GM21367 (cell line): ENCODE measurements around the gene ENDOU.

Experiments used
- ATAC-seq: cut with Tn5 transposase; IDR thresholded peaks from one replicate; pipeline ENCODE4 v1.9.1; 2021; ENCODE audit not compliant: unreplicated experiment

ENDOU gene

GRCh38 chr12:47744778-47745436 is 19.6 kb upstream of the ENDOU start:
- no peak for ATAC-seq

DNA sequence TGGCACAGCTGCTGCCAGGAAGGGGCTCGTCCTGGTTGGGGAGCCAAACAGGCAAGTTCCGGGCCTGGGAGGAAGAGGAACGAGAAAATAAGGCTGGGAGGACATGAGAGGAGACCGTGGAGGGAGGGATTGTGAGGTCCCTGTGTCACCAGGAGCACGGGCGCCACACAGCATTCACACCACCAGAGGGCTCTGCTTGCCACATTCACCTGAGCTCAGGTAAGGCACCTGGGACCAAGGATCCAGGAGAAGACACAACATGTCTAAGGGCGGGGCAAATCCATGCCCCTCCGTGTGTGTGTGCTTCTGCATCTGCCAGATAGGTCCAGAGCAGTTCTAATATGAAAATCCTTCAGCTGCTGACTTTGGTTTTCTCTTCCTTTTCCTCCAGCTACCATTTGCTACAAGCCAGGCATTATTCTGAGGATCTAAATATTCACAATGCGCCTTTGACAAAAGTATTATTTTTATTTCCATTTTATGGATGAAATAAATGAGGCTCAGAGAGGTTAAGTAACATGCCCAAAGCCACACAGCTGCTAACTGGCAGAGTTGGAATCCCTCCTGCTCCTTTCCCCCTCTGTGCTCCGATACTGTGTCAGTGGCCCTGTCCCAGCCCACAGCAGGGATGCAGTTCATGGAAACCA is 18.8 kb upstream of the ENDOU start:
- ATAC-seq: no peak

DNA sequence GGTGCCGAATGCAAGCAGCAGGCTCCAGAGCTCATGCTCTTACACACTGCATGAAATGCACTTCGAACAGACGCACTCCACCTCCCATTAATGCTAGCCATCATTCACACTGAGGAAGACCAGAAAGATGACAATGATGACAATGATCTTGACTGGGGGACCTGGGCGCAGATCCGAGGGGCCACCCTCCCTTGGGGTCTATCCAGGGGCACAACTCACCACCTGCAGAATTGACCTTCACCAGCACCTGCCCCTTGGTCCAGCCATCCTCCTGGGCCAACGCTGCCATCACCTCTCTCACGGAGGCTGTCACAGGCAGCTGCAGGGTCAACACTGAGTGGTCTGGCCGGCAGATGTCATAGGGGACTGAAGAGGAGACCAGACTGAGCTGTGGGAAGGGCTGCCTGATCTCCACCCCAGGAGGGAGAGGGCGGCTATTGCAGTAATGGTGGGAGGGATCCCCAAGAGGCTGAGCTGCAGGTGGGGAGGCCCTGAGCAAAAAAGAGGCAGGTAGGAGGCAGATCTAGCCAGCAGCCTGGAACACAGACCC is 18.1 kb upstream of the ENDOU start:
- ATAC-seq: no peak

GRCh38 chr12:47742253-47742825 is 17.0 kb upstream of the ENDOU start:
- no peak for ATAC-seq

DNA sequence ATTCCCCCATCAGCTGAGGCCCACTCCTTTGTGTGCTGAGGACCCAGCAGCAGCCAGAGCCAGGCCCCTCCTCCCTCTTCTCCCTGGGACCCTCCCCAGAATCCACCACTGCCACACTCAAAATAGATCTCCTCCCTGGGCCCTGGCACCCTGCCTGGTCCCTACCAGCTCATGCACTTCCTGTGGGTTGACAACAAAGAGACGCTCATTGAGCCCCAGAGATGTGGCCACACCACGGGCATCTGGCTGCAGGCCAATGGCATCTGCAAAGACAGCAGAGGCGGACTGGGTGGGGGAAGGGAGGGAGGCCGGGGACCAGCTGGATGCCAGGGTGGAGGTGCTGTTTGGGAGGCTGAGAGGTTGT is 16.0 kb upstream of the ENDOU start:
- ATAC-seq: no peak

- peak; percentile 33 for ATAC-seq
These were observed 15.5 kb upstream of the ENDOU start for GRCh38 chr12:47740606-47741339.

DNA sequence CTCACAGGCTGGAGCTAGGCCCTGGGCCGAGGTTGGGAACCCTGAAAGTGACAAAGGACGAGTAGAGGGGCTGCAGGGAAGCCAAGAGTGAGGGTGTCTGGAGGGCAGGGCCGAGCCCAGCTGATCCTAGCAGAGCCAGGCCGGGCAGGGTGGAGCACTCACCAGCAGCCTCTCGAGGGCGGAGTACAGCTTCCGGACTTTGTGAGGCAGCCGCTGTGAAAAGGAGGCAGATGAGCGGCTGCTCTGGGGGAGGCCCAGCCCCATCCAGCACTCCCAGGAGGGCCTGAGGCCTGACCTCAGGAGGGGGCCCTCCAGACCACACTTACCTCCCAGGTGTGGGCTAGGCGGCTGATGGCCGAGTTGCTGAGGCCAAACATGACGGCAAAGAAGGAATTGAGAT is 14.7 kb upstream of the ENDOU start:
- ATAC-seq: peak; percentile 56

DNA sequence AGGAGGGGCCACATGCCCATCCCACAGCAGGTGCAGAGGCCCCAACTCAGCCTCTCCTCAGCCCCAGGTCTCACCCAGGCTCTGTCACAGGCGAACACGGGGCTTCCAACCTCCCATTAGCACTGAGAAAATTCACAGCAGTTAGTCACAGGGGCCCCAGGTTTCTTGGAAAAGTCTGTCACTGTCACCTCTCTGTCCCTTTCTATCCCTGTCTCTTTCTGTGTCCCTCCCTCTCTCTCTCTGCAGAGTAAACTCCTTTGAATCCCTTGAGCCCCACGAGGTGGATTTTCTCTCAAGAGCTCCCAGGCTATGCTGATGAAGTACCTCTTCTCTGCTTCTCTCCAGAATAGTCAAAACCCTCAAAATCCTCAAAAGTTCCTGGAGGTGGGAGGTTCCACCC is 14.0 kb upstream of the ENDOU start:
- ATAC-seq: no peak

DNA sequence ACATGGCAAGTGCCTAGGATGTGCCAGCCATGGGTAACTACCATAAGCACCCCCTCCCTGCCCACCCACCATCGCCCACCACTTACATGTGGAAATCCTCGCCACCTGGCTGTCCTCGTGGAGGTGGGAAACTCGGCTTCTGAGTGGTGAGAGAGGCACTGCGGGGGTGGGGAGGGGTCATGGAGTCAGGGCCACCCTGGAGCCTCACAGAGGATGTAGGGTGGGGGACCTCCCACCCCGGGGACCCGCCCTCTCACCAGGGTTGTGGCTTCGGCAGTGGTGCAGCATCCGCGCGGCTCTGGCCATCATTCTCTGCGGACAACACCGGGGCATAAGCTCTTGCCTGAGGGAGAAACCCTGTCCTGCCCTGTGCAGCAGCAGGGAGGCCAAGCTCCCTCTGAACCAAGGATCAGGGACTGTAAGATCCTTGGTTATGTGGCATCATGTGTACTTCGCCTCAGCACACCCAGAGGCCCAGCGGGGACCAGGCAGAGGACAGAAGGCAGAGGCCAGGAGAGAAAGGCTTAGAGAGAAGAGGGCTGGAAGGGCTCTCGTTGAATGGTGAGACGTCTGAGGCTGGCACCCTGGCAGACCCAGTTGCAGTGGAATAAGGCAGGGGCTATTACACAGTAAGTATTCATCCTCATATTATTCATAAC is 12.8 kb upstream of the ENDOU start:
- ATAC-seq: no peak

DNA sequence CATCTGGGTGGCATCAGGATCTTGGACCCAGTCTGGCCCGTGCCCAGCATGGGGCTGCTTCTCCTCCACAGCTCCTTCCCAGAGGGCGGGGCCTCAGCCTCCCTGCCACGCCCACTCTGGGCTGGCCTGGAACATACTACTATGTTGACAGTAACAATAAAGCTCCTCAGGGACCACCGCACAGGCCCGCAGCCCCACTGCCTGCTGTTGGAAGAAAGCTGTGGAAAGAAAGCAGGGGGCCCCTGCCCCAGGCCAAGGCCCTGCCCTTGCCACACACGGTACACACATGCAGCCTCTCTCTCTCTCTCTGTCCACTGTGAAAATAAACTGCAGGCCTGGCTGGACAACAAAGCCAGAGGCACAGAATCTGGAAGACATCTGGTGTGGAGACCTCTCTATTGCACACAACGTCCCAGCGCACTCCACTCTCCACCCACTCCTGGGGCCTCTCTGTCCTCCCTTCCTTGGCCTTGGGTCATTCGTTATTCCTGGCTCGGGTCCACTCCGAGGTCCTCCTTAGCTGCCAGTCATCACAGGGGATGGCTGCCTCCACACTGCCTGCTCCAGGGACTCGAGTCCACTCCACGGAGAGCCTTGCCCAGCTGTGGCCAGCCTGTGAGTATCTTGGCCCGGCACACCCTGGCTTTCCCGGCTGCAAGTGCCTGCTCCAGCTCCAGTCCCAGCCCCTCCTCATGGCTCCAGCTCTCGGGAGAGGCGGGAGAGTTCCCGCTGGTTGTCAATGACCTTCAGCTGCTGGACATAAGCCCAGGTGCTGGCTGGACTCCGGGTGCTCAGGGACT is 11.8 kb upstream of the ENDOU start:
- ATAC-seq: no peak

- no peak for ATAC-seq
These were observed 10.9 kb upstream of the ENDOU start for GRCh38 chr12:47736216-47736615.

DNA sequence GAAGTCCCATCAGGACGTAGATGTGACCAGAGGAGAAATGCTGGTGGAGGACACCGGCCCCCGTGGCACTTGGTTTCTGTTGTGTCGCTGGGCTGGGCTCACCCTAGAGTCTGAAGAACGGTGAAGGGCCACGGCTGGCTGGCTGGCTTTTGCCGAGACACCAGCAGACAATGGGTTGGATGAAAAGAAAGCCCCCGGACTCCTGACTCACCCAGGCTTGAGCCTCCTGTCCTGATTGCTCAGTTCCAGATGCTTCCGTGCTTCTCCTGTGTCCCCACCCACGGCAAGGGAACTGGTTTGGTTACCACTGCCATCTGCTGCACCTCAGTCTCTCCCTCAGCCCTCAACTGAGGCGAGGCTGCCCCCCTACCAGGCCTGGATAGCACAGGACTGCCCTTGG is 10.4 kb upstream of the ENDOU start:
- no peak for ATAC-seq

DNA sequence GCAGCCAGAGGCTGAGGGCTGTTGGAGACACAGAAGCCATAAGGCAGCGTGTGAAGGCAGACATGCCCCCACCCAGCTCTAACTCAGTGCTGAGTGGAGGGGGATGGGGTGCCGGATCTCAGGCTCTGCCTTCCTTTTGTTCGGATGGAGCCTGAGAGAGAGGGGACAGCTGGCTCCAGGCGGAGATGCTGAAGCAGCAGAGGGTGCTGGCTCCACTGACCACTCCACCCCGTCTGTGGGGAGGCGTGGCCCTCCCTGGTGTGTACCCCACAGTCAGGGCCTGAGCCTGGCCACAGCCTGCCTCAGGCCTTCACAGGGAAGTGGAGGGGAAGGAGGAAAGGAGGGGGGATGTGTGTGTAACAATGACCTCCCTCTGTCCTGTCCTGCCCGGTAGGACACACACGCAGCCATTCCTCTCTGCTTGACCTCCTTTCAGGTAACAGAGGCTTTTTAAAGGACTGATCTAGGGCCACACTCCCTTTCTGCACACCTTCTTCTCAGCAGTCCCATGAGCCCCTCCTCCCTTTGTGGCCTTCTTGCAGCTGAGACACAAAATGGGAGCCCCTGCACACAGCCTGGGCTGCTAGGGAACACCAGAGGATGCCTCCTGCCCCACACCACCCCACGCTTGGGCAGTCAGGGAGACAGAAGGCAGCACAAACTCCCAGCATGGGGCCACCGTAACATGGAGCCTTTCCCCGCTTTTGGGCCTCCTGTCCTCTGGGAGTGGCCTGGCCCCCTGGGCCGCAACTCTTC is 9.6 kb upstream of the ENDOU start:
- ATAC-seq: no peak

DNA sequence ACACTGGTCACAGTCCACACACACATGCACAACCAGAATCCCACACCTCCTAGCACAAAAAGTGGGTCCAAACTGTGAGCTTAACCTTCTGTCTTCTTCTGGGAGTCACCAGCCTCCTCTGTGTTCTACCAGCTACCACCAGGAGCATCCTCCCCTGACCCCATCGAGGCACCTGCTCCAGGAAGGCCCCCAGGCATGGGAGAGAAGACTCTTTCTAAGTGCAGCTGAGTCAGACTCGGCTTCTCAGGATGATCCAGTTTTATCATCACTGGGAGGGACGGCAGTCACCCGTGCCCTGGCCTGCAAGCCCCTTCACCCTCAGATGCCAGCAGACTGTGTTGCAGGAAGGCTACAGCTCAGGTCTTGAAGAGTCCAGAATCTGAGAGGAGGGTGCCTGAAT is 7.9 kb upstream of the ENDOU start:
- no peak for ATAC-seq

- no peak for ATAC-seq
These were observed 7.2 kb upstream of the ENDOU start for GRCh38 chr12:47732504-47732903.

GRCh38 chr12:47731723-47732122 is 6.4 kb upstream of the ENDOU start:
- no peak for ATAC-seq

DNA sequence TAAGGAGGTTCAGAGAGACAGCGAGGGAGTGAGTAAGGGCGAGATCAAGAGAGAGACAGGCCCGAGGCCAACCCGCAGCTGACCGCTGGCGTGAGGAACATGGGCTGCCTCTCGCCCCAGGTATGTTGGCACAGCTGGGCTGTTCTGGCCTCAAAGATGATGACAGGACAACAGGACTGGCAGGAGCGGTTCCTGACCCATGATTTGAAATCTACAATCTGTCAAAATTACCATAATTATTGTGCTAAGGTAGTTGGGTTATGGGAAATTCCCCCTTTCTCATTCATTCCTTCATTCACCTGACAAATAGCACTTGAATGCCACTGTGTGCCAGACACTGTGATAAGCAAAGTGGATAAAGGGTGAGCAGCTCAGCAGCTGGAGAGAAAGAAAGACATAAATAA is 5.1 kb upstream of the ENDOU start:
- ATAC-seq: no peak

GRCh38 chr12:47729233-47729632 is 3.9 kb upstream of the ENDOU start:
- ATAC-seq: no peak

- ATAC-seq: peak; percentile 84
These were observed 603 bp upstream of the ENDOU start for GRCh38 chr12:47725893-47726292.
